Activated CD8-positive, alpha-beta memory T cell treated with anti-CD3 and anti-CD28 coated beads for 24 hours (primary cell): ENCODE data around the gene KRT20.
"Not testable (repeated sequence)": the region's sequence is repeated elsewhere in the genome, so short reads cannot be mapped to it uniquely, and the experiment has no call there.

Source experiments
- DNase-seq: peaks from one replicate; pipeline ENCODE4 v3.0.0-alpha.2; 2020

The KRT20 gene

GRCh38 chr17:40895106-40895730 lies 10.2 kb upstream of the KRT20 start:
- no peak for DNase-seq

- DNase-seq: no peak
These were observed 3.2 kb upstream of the KRT20 start for GRCh38 chr17:40888196-40888720.

GRCh38 chr17:40886090-40886489 lies 1.0 kb upstream of the KRT20 start:
- no peak for DNase-seq

- DNase-seq: no peak
These were observed 1.3 kb downstream of the KRT20 start for GRCh38 chr17:40883626-40884334.

GRCh38 chr17:40883031-40883430 lies 2.0 kb downstream of the KRT20 start:
- no peak for DNase-seq

GRCh38 chr17:40879026-40879425 lies 6.0 kb downstream of the KRT20 start:
- DNase-seq: no peak

- no peak for DNase-seq
These were observed 7.0 kb downstream of the KRT20 start for GRCh38 chr17:40878044-40878443.

GRCh38 chr17:40873801-40874200 lies 11.2 kb downstream of the KRT20 start:
- no peak for DNase-seq

- no peak for DNase-seq
These were observed 11.8 kb downstream of the KRT20 start for GRCh38 chr17:40873255-40873654.

- no peak for DNase-seq
These were observed 12.6 kb downstream of the KRT20 start for GRCh38 chr17:40872416-40872815.

- no peak for DNase-seq
These were observed 13.7 kb downstream of the KRT20 start for GRCh38 chr17:40871316-40871715.

- DNase-seq: no peak
These were observed 14.9 kb downstream of the KRT20 start for GRCh38 chr17:40870136-40870535.

GRCh38 chr17:40866838-40867237 lies 18.2 kb downstream of the KRT20 start, which contains the start of gene KRT12:
KRT12 (minus strand) TSS chr17:40867223; CDS start chr17:40867186, 37 bp downstream.
- DNase-seq: no peak

GRCh38 chr17:40864661-40865390 lies 20.2 kb downstream of the KRT20 start:
- DNase-seq: no peak

GRCh38 chr17:40862985-40863733 lies 21.9 kb downstream of the KRT20 start:
- DNase-seq: no peak

- DNase-seq: no peak
These were observed 25.5 kb downstream of the KRT20 start for GRCh38 chr17:40859536-40859935.

- not testable (repeated sequence) for DNase-seq
These were observed 26.4 kb downstream of the KRT20 start for GRCh38 chr17:40858667-40859066.

GRCh38 chr17:40857535-40857934 lies 27.5 kb downstream of the KRT20 start:
- no peak for DNase-seq

GRCh38 chr17:40854175-40854814 lies 30.7 kb downstream of the KRT20 start:
- no peak for DNase-seq

GRCh38 chr17:40852364-40852763 lies 32.7 kb downstream of the KRT20 start:
- DNase-seq: no peak

- no peak for DNase-seq
These were observed 34.6 kb downstream of the KRT20 start for GRCh38 chr17:40850293-40850972.

- DNase-seq: no peak
These were observed 35.3 kb downstream of the KRT20 start for GRCh38 chr17:40849723-40850122.
